ENCODE results near the gene SLC39A11.

Gene SLC39A11

GRCh38 chr17:72984145-72984925 lies 108.2 kb downstream of the SLC39A11 start:
- no peak for DNase-seq (ENCODE audit: low read depth in 4 of 4, low spot score in 1 of 4)

GRCh38 chr17:72982680-72983079 lies 109.8 kb downstream of the SLC39A11 start:
- DNase-seq (ENCODE audit: low read depth in 4 of 4, low spot score in 1 of 4), result no peak

GRCh38 chr17:72978593-72979218 lies 113.8 kb downstream of the SLC39A11 start:
- no peak for DNase-seq (ENCODE audit: low read depth in 4 of 4, low spot score in 1 of 4)

- DNase-seq (ENCODE audit: low read depth in 4 of 4, low spot score in 1 of 4), result no peak
Measured at GRCh38 chr17:72977771-72978417, 114.6 kb downstream of the SLC39A11 start.

GRCh38 chr17:72976971-72977770 lies 115.3 kb downstream of the SLC39A11 start:
- DNase-seq (ENCODE audit: low read depth in 4 of 4, low spot score in 1 of 4), result no peak

GRCh38 chr17:72975509-72975908 lies 117.0 kb downstream of the SLC39A11 start:
- DNase-seq (ENCODE audit: low read depth in 4 of 4, low spot score in 1 of 4), result no peak

GRCh38 chr17:72974605-72975232 lies 117.8 kb downstream of the SLC39A11 start:
- no peak for DNase-seq (ENCODE audit: low read depth in 4 of 4, low spot score in 1 of 4)

- DNase-seq (ENCODE audit: low read depth in 4 of 4, low spot score in 1 of 4), result no peak
Measured at GRCh38 chr17:72972263-72972951, 120.1 kb downstream of the SLC39A11 start.

GRCh38 chr17:72971226-72971880 lies 121.1 kb downstream of the SLC39A11 start:
- DNase-seq (ENCODE audit: low read depth in 4 of 4, low spot score in 1 of 4), result no peak

GRCh38 chr17:72970797-72971196 lies 121.7 kb downstream of the SLC39A11 start:
- DNase-seq (ENCODE audit: low read depth in 4 of 4, low spot score in 1 of 4), result no peak

- no peak for DNase-seq (ENCODE audit: low read depth in 4 of 4, low spot score in 1 of 4)
Measured at GRCh38 chr17:72970246-72970645, 122.2 kb downstream of the SLC39A11 start.

- DNase-seq (ENCODE audit: low read depth in 4 of 4, low spot score in 1 of 4), result no peak
Measured at GRCh38 chr17:72969293-72969906, 123.1 kb downstream of the SLC39A11 start.

- no peak for DNase-seq (ENCODE audit: low read depth in 4 of 4, low spot score in 1 of 4)
Measured at GRCh38 chr17:72968798-72969197, 123.7 kb downstream of the SLC39A11 start.

GRCh38 chr17:72967977-72968585 lies 124.4 kb downstream of the SLC39A11 start:
- DNase-seq (ENCODE audit: low read depth in 4 of 4, low spot score in 1 of 4), result no peak

GRCh38 chr17:72967277-72967970 lies 125.1 kb downstream of the SLC39A11 start:
- no peak for DNase-seq (ENCODE audit: low read depth in 4 of 4, low spot score in 1 of 4)

- DNase-seq (ENCODE audit: low read depth in 4 of 4, low spot score in 1 of 4), result no peak
Measured at GRCh38 chr17:72962106-72962505, 130.4 kb downstream of the SLC39A11 start.

GRCh38 chr17:72955391-72956140 lies 136.9 kb downstream of the SLC39A11 start:
- no peak for DNase-seq (ENCODE audit: low read depth in 4 of 4, low spot score in 1 of 4)

GRCh38 chr17:72954579-72954978 lies 137.9 kb downstream of the SLC39A11 start:
- DNase-seq (ENCODE audit: low read depth in 4 of 4, low spot score in 1 of 4), result no peak

Measured in stimulated activated CD4-positive, alpha-beta T cell treated with anti-CD3 and anti-CD28 coated beads, Interleukin-1b, Interleukin-23, amount 100 ng/mL, for 24 hours (primary cell).